Measurements from ENCODE around the gene PPIC. TPM values are rescaled to one million over a fixed set of nuclear protein-coding genes. Genes with fewer than 3 reads are reported as not detected.

The PPIC gene
- 20.9 and 22.6 TPM in 2 replicates for total RNA-seq

DNA sequence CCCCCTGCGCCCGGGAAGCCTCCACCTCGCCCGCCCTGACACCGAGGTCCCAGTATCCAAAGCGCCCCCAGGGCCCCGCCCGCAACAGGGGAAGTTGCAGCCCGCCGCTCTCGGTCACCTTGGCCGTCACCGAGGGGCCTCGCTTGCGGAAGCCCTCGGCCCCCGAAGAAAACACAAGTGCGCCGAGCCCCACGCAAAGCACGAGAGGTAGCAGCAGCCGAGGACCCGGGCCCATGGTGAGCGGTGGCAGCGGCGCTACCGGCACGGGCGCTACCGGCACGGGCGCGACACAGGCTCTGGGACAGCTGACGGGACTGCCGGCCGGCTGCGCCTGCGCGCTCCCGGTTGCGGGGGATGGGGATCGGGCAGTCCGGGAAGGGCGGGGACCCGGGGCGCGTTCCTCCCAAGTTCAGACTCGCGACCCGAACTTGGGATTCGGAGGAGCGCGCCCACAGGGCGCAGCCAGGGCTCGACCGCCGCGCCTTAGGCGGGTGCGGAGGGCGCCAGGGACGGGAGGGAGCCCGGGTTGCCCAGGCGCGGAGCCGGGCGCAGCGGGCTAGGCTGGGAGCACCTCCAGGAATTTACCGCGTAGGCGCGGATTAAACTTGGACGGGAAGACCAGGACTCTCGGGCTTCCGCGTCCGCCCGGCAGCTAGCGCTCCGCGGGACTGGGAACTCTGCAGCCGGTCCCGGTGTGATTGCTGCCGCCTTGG lies at the start of gene PPIC:
TSS of gene PPIC (minus strand) at position 335 of the 713 bp plus-strand sequence. CDS start at position 235, 100 bp downstream.

Small RNAs within 50 kb of the gene (small RNA-seq; reads per million reads assigned to genes)
- gene RN7SL689P (not detected), gene RN7SL711P (not detected)

Other genes starting within 250 kb of the PPIC start
- gene SNX24, start 191.1 kb downstream of the PPIC start, total RNA-seq = 9.5 and 13.2 TPM in 2 replicates
- gene PRDM6, start 52.5 kb upstream of the PPIC start, total RNA-seq = under 0.01 and 0.33 TPM in 2 replicates

All from vein endothelial cell (primary cell).